HCT116 (cell line): ENCODE measurements around the gene CFAP74. TPM values are rescaled to one million over a fixed set of nuclear protein-coding genes. Genes with fewer than 3 reads are reported as not detected.

ENCODE experiments used
- ATAC-seq: fragments of 200-7000 bp; cut with Tn5 transposase; 2 replicates; pipeline ENCODE4 v1.9.1; 2020; ENCODE audit warnings: mild to moderate bottlenecking, moderate library complexity
- BruUV-seq: library from RNA; stranded (reverse); fragments of 400-500 nt; replicated peaks from 2 replicates; lab custom pipeline; 2021; lab: Mats Ljungman, UMichigan
- CTCF ChIA-PET: fragments of 300-600 bp; sonication (Branson Sonifier 250); formaldehyde crosslinking; loops from one replicate; lab custom pipeline; 2021; ENCODE audit warnings: antibody characterized with exemption; lab: Charles Lee
- POLR2A ChIA-PET: fragments of 300-600, 350-600 bp; sonication (Branson Sonifier 250); formaldehyde crosslinking; loops from one replicate; lab custom pipeline; 2021; ENCODE audit warnings: antibody characterized with exemption; lab: Charles Lee
- RAD21 ChIA-PET, 2 experiments: fragments of 300-600 bp; sonication (Branson Sonifier 250); formaldehyde crosslinking; loops; one replicate each; lab custom pipeline; 2023; ENCODE audit warnings: low total read pairs in 2 of 2; ENCODE audit not compliant: uncharacterized antibody in 2 of 2, unreplicated experiment in 2 of 2, low non-redundant PET in 1 of 2; lab: Charles Lee
- DNase-seq: peaks from one replicate; pipeline ENCODE4 v3.0.0-alpha.2; 2010; ENCODE audit warnings: low read depth, low spot score
- H2AFZ ChIP-seq: fragments of 200-600 bp; shearing (Covaris generic), sonication (generic); 2 replicates; pipeline ENCODE4 v1.6.1; 2017; ENCODE audit warnings: low read depth, mixed run types, mixed read lengths, antibody characterized with exemption, low read length; ENCODE audit not compliant: poor library complexity, severe bottlenecking
- H3K27ac ChIP-seq: 2 replicates; pipeline ENCODE4 v1.5.1; 2012; ENCODE audit warnings: low read depth, low read length
- H3K27me3 ChIP-seq: fragments of 200-600 bp; sonication (generic); 2 replicates; pipeline ENCODE4 v1.6.1; 2016; ENCODE audit warnings: mixed run types, low read length, mixed read lengths; ENCODE audit not compliant: insufficient read depth
- H3K36me3 ChIP-seq, 2 experiments: fragments of 200-500 bp in 1 of 2; fragments of 200-600 bp in 1 of 2; sonication (Bioruptor generic) in 1 of 2; sonication (generic) in 1 of 2; 2 replicates each; pipeline versions ENCODE4 v1.5.1 to v1.6.1; 2014 to 2016; ENCODE audit warnings: low read length in 2 of 2, inconsistent platforms in 1 of 2, mixed read lengths in 1 of 2, mixed run types in 1 of 2; ENCODE audit not compliant: insufficient read depth in 2 of 2, control insufficient read depth in 1 of 2
- H3K4me1 ChIP-seq, 2 experiments: fragments of 200-600 bp in 1 of 2; sonication (generic) in 1 of 2; 2 replicates each; pipeline versions ENCODE4 v1.5.1 to v1.6.1; 2012 to 2017; ENCODE audit warnings: low read length in 2 of 2, inconsistent platforms in 1 of 2, mild to moderate bottlenecking in 1 of 2, mixed read lengths in 1 of 2, mixed run types in 1 of 2, moderate library complexity in 1 of 2; ENCODE audit not compliant: insufficient read depth in 2 of 2, control insufficient read depth in 1 of 2
- H3K4me2 ChIP-seq: fragments of 200-600 bp; sonication (generic); 2 replicates; pipeline ENCODE4 v1.6.1; 2017; ENCODE audit warnings: mixed run types, low read length, mixed read lengths
- H3K4me3 ChIP-seq, 2 experiments: fragments of 200-600 bp in 1 of 2; sonication (generic) in 1 of 2; replicated peaks in 1 of 2; 2 replicates each; pipeline ENCODE4 v1.5.1; 2011 to 2016; ENCODE audit warnings: low read length in 2 of 2, control low read depth in 1 of 2, low read depth in 1 of 2, mild to moderate bottlenecking in 1 of 2, mixed read lengths in 1 of 2, mixed run types in 1 of 2
- H3K79me2 ChIP-seq: fragments of 200-600 bp; sonication (generic); 2 replicates; pipeline ENCODE4 v1.6.1; 2017; ENCODE audit warnings: mild to moderate bottlenecking, mixed run types, low read length, moderate library complexity, mixed read lengths; ENCODE audit not compliant: insufficient read depth
- H3K9ac ChIP-seq: fragments of 200-600 bp; sonication (generic); 2 replicates; pipeline ENCODE4 v1.6.1; 2016; ENCODE audit warnings: low read length, mixed read lengths
- H3K9me2 ChIP-seq: fragments of 200-600 bp; sonication (generic), shearing (Covaris generic); 2 replicates; pipeline ENCODE4 v1.6.1; 2017; ENCODE audit warnings: mixed run types, mild to moderate bottlenecking, moderate library complexity; ENCODE audit not compliant: insufficient read depth
- H3K9me3 ChIP-seq, 2 experiments: fragments of 200-500 bp in 1 of 2; fragments of 200-600 bp in 1 of 2; sonication (Bioruptor generic) in 1 of 2; sonication (generic) in 1 of 2; 2 replicates each; pipeline ENCODE4 v1.6.1; 2014 to 2017; ENCODE audit warnings: low read length in 2 of 2, mixed read lengths in 2 of 2, inconsistent platforms in 1 of 2, low read depth in 1 of 2, mild to moderate bottlenecking in 1 of 2, mixed run types in 1 of 2, moderate library complexity in 1 of 2; ENCODE audit not compliant: control insufficient read depth in 1 of 2, insufficient read depth in 1 of 2
- H4K20me1 ChIP-seq: fragments of 200-600 bp; sonication (generic), shearing (Covaris generic); 2 replicates; pipeline ENCODE4 v1.6.1; 2017; ENCODE audit warnings: mixed run types, mild to moderate bottlenecking, moderate library complexity; ENCODE audit not compliant: insufficient read depth
- CEBPB ChIP-seq: IDR thresholded peaks from 2 replicates; pipeline ENCODE4 v1.6.1; 2012; ENCODE audit warnings: low read depth
- EGR1 ChIP-seq: IDR thresholded peaks from 2 replicates; pipeline ENCODE4 v1.6.1; 2012; ENCODE audit warnings: low read depth
- EZH2 ChIP-seq: fragments of 200-600 bp; sonication (generic); IDR thresholded peaks from 2 replicates; pipeline ENCODE4 v1.6.1; 2017; ENCODE audit warnings: antibody characterized with exemption, mixed run types
- EZH2phosphoT487 ChIP-seq: fragments of 200-600 bp; IDR thresholded peaks from 2 replicates; pipeline ENCODE4 v1.6.1; 2018; ENCODE audit warnings: antibody characterized with exemption, borderline replicate concordance
- JUND ChIP-seq: IDR thresholded peaks from 2 replicates; pipeline ENCODE4 v1.6.1; 2012
- MAX ChIP-seq: IDR thresholded peaks from 2 replicates; pipeline ENCODE4 v1.6.1; 2012
- SRF ChIP-seq: IDR thresholded peaks from 2 replicates; pipeline ENCODE4 v1.6.1; 2012; ENCODE audit warnings: low read depth
- TCF7L2 ChIP-seq: IDR thresholded peaks from 2 replicates; pipeline ENCODE4 v1.7.0; 2011; ENCODE audit warnings: borderline replicate concordance, inconsistent platforms; ENCODE audit not compliant: insufficient read depth, insufficient read length; ENCODE audit errors: extremely low read depth
- intact Hi-C: fragments of 100-400 bp; cut with micrococcal nuclease; formaldehyde crosslinking; loops from 2 replicates; pipeline ENCODE4 v1.10.0; 2022
- total RNA-seq: library from RNA; stranded (reverse); gene quantifications from one replicate; pipeline ENCODE4 v1.2.1, GENCODE V29; 2021; ENCODE audit not compliant: unreplicated experiment
- TF ChIP-seq, protein P1 (sequence below): IDR thresholded peaks from 2 replicates; pipeline ENCODE4 v1.6.1; 2012; ENCODE audit warnings: low read depth
- TF ChIP-seq, protein P2 (sequence below): IDR thresholded peaks from 2 replicates; pipeline ENCODE4 v1.6.1; 2011; ENCODE audit warnings: mild to moderate bottlenecking, low read length, moderate library complexity; ENCODE audit not compliant: insufficient replicate concordance; ENCODE audit errors: extremely low read depth
- TF ChIP-seq, protein P3 (sequence below): IDR thresholded peaks from 2 replicates; pipeline ENCODE4 v1.6.1; 2012

Gene CFAP74
- total RNA-seq, 1 experiment from 2014 or later, result 4.9 TPM

DNA sequence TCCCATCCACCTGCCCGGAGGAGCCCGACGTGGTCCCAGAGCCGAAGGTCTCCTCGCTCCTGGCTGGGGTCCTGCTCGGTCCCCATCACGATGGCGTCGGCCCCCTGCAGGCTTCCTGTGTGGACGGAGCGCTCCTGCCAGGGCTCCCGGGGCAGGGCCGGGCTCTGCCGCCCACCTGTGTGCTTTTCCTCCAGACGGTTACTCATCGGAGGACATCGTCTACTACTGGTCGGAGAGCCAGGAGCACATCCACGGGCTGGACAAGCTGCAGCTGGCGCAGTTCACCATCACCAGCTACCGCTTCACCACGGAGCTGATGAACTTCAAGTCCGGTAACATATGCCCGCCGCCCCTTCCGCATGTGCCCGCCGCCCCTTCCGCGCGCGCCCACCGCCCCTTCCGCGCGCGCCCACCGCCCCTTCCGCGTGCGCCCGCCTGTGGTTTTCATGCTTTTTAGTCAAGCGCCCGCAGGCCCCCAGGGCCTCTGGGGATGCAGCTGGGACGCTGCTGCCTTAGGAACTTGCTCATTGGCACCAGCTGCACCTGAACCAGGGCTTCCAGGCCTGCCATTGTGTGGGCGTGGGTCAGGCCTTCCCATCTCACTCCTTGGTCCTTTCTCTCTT is 24.5 kb upstream of the CFAP74 start:
- Histone ChIP-seq H3K4me3 (no peak overlapping the region), H3K36me3 (no peaks in the 10 kb centered on the region), H2AFZ (no peak overlapping the region), H3K27me3 (no peaks in the 10 kb centered on the region), H4K20me1 (no peaks in the 10 kb centered on the region), H3K27ac (no peak overlapping the region), H3K4me2 (no peak overlapping the region), H3K9me2 (no peaks in the 10 kb centered on the region), H3K9me3 (no peaks in the 10 kb centered on the region), H3K9ac (no peak overlapping the region), H3K79me2 (no peaks in the 10 kb centered on the region), H3K4me1 (no peaks in the 10 kb centered on the region)
- ChIA-PET RAD21 (no interaction called here), POLR2A (no interaction called here), CTCF (no interaction called here)
- BruUV-seq, result no TSS peak
- intact Hi-C loops, result no loop called here
- ATAC-seq, result no peak
- TF ChIP-seq, protein P1, sequence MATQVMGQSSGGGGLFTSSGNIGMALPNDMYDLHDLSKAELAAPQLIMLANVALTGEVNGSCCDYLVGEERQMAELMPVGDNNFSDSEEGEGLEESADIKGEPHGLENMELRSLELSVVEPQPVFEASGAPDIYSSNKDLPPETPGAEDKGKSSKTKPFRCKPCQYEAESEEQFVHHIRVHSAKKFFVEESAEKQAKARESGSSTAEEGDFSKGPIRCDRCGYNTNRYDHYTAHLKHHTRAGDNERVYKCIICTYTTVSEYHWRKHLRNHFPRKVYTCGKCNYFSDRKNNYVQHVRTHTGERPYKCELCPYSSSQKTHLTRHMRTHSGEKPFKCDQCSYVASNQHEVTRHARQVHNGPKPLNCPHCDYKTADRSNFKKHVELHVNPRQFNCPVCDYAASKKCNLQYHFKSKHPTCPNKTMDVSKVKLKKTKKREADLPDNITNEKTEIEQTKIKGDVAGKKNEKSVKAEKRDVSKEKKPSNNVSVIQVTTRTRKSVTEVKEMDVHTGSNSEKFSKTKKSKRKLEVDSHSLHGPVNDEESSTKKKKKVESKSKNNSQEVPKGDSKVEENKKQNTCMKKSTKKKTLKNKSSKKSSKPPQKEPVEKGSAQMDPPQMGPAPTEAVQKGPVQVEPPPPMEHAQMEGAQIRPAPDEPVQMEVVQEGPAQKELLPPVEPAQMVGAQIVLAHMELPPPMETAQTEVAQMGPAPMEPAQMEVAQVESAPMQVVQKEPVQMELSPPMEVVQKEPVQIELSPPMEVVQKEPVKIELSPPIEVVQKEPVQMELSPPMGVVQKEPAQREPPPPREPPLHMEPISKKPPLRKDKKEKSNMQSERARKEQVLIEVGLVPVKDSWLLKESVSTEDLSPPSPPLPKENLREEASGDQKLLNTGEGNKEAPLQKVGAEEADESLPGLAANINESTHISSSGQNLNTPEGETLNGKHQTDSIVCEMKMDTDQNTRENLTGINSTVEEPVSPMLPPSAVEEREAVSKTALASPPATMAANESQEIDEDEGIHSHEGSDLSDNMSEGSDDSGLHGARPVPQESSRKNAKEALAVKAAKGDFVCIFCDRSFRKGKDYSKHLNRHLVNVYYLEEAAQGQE, result no peak
- no peak for TF ChIP-seq TCF7L2
- TF ChIP-seq, protein P2, sequence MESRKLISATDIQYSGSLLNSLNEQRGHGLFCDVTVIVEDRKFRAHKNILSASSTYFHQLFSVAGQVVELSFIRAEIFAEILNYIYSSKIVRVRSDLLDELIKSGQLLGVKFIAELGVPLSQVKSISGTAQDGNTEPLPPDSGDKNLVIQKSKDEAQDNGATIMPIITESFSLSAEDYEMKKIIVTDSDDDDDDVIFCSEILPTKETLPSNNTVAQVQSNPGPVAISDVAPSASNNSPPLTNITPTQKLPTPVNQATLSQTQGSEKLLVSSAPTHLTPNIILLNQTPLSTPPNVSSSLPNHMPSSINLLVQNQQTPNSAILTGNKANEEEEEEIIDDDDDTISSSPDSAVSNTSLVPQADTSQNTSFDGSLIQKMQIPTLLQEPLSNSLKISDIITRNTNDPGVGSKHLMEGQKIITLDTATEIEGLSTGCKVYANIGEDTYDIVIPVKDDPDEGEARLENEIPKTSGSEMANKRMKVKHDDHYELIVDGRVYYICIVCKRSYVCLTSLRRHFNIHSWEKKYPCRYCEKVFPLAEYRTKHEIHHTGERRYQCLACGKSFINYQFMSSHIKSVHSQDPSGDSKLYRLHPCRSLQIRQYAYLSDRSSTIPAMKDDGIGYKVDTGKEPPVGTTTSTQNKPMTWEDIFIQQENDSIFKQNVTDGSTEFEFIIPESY, result no peak
- no peak for TF ChIP-seq EZH2phosphoT487
- TF ChIP-seq SRF, result no peak
- no peak for TF ChIP-seq CEBPB
- TF ChIP-seq EGR1, result no peak
- TF ChIP-seq, protein P3, sequence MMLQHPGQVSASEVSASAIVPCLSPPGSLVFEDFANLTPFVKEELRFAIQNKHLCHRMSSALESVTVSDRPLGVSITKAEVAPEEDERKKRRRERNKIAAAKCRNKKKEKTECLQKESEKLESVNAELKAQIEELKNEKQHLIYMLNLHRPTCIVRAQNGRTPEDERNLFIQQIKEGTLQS, result no peak
- no peak for TF ChIP-seq EZH2
- TF ChIP-seq JUND, result no peak
- TF ChIP-seq MAX, result no peak
- DNase-seq, result no peak
